PC-9 (cell line): ENCODE measurements around the gene ME3.

Source experiments
- EZH2 ChIP-seq: fragments of 200-600 bp; sonication (generic); IDR thresholded peaks from 2 replicates; pipeline ENCODE4 v1.8.0; 2017; ENCODE audit warnings: antibody characterized with exemption, low read depth
- TF ChIP-seq, protein P1 (sequence below): fragments of 200-600 bp; sonication (generic); conservative IDR thresholded peaks from 2 replicates; pipeline ENCODE4 v1.6.1; 2017; ENCODE audit warnings: mixed run types, antibody characterized with exemption, mild to moderate bottlenecking, moderate library complexity

DNA sequence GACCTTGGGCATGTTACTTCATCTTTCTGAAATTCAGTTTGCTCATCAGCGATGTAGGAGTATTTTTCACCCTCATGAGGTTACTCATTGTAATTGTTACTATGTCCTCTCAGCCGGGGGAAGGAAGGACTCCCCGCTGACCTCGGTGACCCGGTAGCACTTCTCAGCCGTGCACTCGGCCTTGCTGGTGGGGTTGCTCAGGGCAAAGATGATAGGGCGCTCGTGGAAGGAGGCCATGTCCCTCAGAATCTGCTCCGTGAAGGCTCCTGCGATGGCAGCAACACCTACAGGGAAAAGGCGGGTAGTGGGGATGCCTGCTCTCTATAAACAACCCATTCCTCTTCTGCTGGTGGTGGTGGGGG is 225.5 kb downstream of the ME3 start:
- TF ChIP-seq, protein P1, sequence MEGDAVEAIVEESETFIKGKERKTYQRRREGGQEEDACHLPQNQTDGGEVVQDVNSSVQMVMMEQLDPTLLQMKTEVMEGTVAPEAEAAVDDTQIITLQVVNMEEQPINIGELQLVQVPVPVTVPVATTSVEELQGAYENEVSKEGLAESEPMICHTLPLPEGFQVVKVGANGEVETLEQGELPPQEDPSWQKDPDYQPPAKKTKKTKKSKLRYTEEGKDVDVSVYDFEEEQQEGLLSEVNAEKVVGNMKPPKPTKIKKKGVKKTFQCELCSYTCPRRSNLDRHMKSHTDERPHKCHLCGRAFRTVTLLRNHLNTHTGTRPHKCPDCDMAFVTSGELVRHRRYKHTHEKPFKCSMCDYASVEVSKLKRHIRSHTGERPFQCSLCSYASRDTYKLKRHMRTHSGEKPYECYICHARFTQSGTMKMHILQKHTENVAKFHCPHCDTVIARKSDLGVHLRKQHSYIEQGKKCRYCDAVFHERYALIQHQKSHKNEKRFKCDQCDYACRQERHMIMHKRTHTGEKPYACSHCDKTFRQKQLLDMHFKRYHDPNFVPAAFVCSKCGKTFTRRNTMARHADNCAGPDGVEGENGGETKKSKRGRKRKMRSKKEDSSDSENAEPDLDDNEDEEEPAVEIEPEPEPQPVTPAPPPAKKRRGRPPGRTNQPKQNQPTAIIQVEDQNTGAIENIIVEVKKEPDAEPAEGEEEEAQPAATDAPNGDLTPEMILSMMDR: no peak
- TF ChIP-seq EZH2: no peak
